Subcutaneous adipose tissue (tissue), 4 donors: ENCODE results near the gene S1PR5. TPM values are rescaled to one million over a fixed set of nuclear protein-coding genes. Genes with fewer than 3 reads are reported as not detected.

Experiments
- total RNA-seq, 4 donors: library from RNA; depleted of rRNA; stranded (reverse); fragments of >200 nt; gene quantifications; one replicate each; pipeline ENCODE4 v1.1.0, GENCODE V29; 2016
- TF ChIP-seq, protein P1 (sequence below): fragments of 450-650 bp; IDR thresholded peaks from one replicate; pipeline ENCODE4 v1.5.1; 2016; ENCODE audit warnings: low read depth, mild to moderate bottlenecking, control low read depth, antibody characterized with exemption, moderate library complexity

The S1PR5 gene
- total RNA-seq, 4 donors from 2014 or later = 0.17 to 0.65 TPM; not detected in 2

DNA sequence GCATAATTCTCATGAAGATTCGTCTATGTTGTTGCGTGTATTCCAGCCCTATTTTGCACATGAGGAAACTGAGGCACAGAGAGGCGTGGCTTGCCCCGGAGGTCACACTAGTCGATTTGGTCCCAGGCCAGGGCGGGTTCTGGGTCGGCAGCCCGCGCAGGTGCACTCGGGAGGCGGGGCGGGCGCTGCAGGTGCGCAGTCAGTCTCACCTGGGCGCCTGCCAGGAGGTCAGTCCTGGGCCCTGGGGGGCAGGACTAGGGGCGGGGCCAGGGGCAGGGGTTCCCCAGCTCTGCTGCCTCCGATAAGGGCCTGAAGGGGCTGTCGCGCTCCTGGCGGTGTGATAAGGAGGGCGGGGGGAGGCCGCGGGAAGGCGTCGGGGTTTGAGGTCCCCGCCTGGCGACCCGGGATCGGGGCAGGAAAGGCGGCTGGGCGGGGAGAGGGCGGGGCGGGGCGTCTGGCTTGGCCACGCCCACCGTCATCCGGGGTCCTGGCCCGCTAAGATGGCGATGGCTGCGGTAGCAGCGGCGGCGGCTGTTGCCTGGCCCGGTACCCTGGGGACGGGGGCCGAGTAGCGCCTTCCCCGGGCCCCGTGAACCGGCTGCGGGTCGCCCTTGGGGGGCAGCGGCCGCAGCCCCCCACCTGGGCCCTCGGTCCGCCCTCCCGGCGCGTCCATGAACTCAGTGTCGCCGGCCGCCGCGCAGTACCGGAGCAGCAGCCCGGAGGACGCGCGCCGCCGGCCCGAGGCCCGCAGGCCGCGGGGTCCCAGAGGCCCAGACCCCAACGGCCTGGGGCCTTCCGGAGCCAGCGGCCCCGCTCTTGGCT, 26.4 kb upstream of the S1PR5 start, which contains the start of gene ATG4D:
TSS of gene ATG4D (plus strand) at position 485 of the 822 bp plus-strand sequence. CDS start at position 672, 187 bp downstream.
- TF ChIP-seq, protein P1, sequence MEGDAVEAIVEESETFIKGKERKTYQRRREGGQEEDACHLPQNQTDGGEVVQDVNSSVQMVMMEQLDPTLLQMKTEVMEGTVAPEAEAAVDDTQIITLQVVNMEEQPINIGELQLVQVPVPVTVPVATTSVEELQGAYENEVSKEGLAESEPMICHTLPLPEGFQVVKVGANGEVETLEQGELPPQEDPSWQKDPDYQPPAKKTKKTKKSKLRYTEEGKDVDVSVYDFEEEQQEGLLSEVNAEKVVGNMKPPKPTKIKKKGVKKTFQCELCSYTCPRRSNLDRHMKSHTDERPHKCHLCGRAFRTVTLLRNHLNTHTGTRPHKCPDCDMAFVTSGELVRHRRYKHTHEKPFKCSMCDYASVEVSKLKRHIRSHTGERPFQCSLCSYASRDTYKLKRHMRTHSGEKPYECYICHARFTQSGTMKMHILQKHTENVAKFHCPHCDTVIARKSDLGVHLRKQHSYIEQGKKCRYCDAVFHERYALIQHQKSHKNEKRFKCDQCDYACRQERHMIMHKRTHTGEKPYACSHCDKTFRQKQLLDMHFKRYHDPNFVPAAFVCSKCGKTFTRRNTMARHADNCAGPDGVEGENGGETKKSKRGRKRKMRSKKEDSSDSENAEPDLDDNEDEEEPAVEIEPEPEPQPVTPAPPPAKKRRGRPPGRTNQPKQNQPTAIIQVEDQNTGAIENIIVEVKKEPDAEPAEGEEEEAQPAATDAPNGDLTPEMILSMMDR = no peak

DNA sequence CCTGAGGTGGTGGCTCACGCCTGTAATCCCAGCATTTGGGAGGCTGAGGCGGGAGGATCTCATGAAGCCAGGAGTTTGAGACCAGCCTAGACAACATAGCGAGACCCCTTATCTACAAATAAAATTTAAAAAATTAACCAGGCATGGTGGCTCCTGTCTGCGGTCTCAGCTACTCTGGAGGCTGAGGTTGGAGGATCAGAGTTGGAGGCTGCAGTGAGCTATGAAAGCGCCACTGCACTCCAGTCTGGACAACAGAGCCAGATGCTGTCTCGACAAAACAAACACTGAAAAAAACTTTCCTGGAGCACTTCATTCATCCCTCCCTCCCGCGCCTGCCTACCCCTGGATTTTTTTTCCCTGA, 25.8 kb upstream of the S1PR5 start:
- TF ChIP-seq, protein P1 = no peak

DNA sequence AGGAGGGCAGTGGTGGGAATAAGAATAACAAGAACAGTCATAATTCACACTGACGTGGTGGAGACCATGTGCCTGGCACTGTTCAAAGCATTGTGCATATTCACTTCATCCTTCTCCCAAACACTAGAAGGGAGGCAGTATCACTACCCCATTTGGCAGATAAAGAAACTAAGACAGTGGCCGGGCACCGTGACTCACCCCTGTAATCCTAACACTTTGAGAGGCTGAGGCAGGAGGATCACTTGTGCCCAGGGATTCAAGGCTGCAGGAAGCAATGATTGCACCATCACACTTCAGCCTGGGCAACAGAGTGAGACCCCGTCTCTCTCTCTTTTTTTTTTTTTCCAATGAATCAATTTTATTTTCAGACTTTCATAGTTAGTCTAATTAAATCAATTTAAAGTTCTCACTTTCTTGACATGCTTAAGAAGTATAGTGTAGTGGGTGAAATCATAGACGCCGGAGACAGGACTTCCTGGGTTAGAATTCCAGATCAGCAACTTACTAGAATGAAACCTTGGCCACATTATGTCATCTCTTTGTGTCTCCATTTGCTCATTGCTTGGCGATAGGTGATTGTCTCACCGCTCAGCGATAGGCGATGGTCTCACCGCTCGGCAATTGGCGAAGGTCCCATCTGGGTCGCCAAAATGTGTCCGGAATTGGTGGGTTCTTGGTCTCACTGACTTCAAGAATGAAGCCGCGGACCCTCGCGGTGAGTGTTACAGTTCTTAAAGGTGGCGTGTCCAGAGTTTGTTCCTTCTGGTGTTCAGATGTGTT, 21.1 kb upstream of the S1PR5 start:
- TF ChIP-seq, protein P1 = no peak

DNA sequence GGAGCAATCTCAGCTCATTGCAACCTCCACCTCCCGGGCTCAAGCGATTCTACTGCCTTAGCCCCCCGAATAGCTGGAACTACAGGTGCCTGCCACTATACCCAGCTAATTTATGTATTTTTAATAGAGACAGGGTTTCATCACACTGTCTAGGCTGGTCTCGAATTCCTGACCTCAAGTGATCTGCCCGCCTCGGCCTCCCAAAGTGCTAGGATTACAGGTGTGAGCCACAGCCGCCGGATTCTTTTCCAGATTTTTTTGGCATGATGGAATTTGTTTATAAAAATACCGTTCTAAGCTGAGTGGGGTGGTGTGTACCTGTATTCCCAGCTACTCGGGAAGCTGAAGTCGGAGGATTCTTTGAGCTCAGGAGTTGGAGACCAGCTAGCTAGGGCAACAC, 20.4 kb upstream of the S1PR5 start:
- TF ChIP-seq, protein P1 = no peak

DNA sequence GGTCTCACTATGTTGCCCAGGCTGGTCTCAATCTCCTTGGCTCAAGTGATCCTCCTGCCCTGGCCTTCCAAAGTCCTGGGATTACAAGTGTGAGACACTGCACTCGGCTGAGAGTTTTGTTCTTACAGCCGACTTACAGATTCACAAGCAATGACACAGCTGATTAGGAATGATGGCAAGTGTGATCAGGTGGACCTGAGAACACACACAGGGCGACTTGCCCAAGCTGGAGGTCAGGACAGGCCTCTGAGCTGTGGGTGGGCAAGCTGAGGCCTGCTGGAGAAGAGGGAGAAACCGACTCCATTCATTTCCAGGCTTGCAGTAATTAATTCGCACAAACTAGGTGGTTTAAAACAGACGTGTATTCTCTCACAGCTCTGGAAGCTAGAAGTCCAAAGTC, 18.4 kb upstream of the S1PR5 start:
- TF ChIP-seq, protein P1 = no peak

DNA sequence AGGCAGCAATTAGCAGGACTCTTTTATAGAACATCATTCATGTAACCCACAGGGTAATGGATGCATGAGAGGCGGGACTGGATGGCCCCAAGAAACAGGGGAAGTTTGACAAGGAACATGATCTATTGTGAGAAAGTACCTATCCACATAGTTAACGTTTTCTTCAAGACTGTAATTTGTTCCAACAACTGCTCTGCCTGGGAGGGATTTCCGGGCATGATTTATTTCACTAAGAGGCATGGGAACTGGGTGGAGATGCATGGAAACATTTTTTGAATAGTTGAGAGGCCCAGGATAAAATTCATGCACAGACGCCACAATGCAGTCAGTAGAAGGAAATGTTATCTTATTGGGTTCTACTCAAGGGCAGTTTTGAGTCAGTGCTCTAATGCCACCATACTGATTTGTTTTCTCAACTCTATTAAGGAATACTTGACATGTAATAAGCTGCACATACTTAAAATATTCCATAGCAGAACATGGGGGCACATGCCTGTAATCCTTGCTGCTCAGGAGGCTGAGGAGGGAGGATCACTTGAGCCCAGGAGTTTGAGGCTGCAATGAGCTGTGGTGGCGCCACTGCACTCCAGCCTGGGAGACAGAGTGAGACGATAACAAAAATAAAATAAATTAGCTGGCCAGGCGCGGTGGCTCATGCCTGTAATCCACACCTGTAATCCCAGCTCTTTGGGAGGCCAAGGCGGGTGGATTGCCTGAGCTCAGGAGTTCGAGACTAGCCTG, 16.6 kb upstream of the S1PR5 start:
- TF ChIP-seq, protein P1 = no peak
